ENCODE results near the gene ZXDC.

The ZXDC gene

DNA sequence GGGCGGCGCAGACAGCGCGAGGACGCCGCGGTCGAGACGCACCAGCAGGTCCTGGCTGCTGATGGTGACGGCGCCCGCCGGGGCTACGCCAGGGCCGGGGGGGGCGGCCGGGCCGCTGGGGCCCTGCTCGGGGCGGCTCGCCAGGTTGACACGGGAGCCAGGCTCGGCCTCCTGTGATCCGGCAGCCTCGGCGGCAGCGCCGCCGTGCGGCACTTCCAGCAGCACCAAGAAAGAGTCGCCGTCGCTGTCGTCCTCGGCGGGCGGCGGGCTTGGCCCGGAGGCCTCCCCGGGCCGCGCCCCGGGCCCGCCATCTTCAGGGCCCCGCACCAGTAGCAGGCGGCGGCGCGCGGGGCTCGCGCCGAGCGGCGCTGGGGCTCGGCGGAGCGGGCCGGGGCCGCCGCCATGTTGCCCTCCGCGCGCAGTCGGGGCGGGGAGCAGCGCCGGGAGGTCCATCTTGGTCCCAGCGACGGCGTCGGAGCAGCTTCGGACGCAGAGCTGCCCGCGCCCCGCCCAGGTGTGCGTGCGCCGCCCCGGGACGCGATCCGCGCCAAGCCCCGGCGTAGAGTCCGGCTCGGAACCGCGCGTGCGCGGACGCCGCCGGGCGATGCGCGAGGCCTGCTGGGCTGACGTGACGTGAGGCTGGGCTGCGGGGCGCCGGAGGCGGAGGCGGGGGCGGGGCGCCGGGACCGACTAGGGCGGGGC lies at the start of gene ZXDC:
TSS of gene ZXDC (minus strand) at position 479 of the 702 bp plus-strand sequence. CDS start at position 453, 26 bp downstream.
- peak; percentile 92 for DNase-seq

DNA sequence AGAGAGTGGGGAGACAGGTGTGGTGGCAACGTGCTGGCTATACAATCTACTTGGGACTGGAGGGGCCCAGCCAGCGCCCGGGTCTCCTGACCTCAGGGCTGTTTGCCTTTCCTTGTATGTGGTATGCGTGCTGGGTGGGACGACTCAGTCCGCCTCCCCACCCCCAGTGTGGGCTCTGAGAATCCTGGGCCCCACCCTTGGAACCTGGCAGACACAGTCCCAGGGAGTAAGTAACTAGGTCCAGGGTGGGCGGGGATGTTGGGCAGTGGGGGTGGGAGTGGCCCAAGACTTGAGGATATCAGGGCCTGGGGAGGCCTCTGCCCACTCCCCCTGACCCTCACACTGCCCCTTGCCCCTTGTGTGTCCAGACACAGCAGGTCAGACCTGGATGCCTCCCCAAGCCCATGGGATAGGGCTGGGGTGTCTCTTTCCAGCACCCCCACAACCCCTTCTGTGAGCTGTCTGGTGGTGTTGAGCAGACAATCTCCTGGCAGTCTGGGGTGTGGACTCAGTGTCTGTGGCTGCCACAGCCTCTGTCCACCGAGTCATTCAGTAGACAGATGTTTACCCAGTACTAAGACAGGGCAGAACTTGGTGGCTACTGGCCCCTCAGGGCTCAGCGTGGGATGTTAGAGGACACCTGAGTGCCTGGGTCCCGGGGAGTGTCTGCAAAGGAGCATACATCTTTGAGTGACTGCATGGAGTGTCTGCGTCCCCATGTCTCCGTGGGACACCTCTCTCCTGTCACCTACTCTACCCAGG lies 49.6 kb upstream of the ZXDC start:
- DNase-seq: no peak

- no peak for DNase-seq
Measured at GRCh38 chr3:126524429-126524988, 48.8 kb upstream of the ZXDC start.

- no peak for DNase-seq
Measured at GRCh38 chr3:126523745-126524428, 48.2 kb upstream of the ZXDC start, which contains the start of gene CHST13. Gene CHST13, plus strand, starts transcription at chr3:126524155. Its CDS starts 178 bp downstream, at chr3:126524333.

GRCh38 chr3:126522363-126522788 lies 46.7 kb upstream of the ZXDC start:
- peak; percentile 16 for DNase-seq

- DNase-seq: no peak
Measured at GRCh38 chr3:126521122-126521891, 45.6 kb upstream of the ZXDC start.

GRCh38 chr3:126519506-126520455 lies 44.1 kb upstream of the ZXDC start:
- DNase-seq: no peak

DNA sequence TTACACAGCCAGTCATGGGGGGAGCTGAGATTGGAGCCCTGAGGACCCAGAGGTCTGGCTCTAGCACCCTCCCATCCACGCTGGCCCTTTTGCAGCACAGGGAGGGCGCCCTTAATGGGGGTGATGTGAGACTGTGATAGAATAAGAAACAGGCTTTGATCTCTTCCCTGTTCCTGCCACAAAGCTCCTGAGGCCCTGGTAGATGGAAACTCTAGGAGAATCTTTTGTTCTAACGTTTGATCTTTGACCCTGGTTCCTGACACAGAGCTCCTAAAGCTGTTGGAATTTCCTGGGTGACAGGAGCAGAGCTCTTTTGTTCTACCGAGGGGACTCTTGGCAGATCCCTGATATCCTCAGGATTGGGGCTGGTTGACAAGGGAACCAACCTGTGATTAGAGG lies 43.1 kb upstream of the ZXDC start:
- no peak for DNase-seq

DNA sequence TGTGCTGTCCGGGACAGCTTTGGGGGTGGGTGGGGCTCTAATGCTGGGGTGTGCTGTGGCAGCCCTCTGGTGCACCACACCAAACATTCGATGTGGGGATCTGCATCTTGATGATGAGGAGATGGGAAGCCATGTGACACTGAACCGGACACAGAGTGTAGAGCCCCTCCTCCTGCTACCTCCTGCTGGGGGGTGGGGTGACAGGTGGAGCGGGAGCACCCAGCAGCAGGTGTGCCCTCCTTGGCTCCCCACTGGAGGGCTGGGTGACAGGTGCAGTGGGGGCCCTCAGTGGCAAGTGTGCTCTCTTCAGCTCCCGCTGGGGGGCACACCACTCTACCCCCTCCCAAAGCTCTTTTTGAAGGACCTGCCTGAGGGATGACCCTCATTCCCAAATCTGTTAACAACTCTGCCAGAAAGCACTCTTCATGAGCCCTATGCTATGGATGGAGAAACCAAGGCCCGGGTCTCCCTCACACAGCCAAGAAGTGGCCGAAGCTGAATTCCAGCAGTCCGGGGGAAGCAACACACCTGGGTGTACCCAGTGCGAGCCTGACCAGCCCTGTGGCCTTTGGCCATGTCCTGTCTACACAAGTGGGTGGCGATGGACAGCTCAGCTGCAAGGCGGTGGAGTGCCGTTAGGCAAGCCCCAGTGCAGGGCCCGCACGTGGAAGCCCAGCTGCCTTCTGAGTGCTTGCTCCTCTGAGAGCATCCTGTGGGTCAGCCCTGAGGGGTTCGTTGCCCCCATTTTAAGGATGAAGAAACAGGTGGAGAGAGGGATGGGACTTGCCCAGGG lies 42.5 kb upstream of the ZXDC start:
- no peak for DNase-seq

DNA sequence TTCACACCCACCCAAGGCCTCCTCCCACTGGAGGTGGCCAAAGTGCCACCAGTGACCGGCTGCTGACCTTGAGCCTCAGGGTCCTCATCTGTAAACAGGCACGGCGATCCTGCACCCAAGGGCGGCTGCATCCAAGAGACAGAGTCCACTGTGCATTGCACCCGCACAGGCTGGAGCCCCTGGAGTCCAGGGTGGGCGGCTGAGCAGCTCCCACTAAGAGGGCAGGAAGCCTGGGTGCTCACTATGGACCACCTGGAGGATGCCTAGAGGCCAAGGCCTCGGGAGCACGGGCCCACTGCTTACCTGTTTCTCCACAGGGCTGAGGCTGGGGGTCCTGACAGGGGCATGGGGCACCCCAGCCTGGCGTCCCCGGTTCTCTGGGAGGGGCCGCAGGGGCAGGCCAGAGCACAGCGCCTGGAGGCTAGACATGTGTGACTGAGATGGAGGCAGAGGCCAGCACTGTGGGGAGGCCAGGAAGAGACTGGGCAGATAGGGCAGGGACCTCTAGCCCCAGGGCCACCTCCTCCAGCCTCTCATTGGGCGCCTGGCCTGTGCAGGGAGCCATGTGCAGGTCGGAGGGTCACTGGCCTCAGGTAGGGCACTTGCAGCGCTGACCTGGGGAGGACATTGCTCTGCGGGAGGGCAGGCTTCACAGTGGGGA lies 41.7 kb upstream of the ZXDC start, which contains the start of gene UROC1:
TSS of gene UROC1 (minus strand) at position 483 of the 661 bp plus-strand sequence. CDS start at position 429, 54 bp downstream.
- DNase-seq: no peak

- no peak for DNase-seq
Measured at GRCh38 chr3:126516936-126517290, 41.2 kb upstream of the ZXDC start.

DNA sequence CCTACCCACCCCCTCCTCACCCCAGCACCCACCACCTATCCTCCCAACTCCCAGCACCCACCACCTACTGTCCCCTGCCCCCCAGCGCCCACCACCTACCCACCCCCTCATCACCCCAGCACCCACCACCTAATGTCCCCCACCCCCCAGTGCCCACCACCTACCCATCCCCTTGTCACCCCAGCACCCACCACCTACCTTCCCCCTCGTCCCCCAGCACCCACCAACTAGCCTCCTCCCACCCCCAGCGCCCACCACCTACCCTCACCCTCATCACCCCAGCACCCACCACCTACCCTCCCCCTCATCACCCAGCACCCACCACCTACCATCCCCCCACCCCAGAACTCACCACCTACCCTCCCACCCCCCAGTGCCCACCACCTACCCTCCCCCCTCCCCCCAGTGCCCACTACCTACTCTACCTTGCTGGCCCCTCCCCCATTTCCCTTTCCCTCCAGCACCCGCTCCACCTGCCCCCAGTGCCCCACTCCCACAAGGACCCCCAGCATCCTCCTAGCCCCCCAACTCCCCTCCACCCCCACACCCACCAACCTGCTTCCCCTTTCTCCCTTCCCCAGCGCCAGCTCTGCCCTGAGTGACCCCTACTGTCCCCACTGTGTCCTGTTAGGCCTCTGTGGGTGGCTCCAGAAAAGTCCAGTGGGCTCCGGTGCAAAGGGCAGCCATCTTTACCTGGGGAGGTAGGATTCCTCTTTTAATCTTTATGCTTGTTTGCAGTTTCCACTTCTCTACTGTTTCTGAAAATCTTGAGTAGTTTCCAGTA lies 40.7 kb upstream of the ZXDC start:
- no peak for DNase-seq

GRCh38 chr3:126515066-126515706 lies 39.5 kb upstream of the ZXDC start:
- DNase-seq: no peak

DNA sequence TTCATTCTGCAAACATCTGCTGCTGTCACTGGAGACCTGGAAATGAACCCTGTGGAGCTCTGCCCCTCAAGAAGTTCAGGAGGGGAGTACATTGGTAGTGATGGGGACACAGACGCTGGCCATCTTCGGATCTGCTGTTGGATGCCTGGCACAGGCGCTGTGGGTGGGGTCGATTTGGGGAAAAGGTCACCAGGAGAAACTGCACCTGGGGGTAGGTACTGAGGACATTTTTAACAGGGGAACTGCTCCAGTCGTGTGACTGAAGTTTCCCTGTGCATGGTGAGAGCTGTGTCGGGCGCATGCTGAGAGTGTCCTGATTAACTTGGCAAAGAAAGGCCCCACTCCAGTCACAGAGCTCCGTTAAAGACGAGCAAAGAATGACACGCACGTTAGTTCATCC lies 38.5 kb upstream of the ZXDC start:
- DNase-seq: no peak

DNA sequence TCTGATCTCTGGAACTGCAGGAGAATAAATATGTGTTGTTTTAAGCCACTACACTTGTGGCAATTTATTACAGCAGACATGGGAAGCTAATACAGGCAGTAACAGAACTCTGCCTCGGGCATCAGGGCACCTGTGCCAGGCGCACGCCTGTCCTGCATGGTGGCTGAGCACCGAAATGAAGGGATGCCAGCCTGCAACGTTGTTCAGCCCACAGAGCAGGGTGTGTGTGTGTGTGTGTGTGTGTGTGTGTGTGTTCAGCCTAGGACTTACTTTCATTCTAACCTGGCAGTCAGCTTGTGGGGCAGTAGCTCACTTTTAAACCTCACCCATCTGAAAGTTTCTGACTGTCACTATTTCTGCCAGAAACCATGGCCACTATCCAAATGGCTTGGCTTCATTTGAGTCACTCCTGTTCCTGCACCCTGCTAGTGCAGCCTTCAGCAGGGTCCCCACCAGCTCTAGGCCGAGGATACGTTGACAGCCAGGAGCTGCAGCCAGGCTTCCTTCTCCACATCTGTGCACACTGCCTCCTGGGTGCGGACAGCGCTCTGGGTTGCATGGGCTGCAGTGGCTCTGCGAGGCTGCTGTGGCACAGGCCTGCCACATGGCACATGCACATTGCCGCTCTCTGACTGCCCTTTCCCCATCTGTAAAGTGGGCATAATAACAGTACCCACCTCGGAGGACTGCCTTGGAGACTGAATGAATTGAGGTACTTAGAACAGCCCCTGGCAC lies 37.4 kb upstream of the ZXDC start:
- DNase-seq: no peak

DNA sequence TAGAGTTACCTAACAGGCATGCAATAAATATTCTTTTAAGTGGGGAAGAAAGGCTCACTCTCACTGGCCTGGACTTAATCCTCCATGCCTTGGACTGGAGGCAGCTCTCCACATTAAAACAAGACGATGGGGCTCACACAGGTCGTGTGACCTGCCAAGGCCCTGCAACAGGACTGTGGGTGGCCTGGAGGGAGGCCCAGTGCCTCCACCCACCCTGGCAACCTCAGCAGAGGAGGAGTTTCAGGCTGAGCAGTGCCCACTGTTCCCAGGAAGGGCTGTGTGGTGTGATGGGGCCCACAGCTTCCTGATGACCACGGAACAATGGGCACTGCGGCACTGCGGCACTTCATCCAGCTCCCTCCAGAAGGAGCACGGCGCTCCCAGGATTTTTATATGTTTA lies 36.3 kb upstream of the ZXDC start:
- DNase-seq: no peak

GRCh38 chr3:126511291-126511690 lies 35.6 kb upstream of the ZXDC start:
- DNase-seq: no peak

Data from activated CD4-positive, alpha-beta T cell treated with anti-CD3 and anti-CD28 coated beads for 1 hour (primary cell).